Pulmonary artery endothelial cell (primary cell): ENCODE measurements around the gene FSTL4. TPM values are rescaled to one million over a fixed set of nuclear protein-coding genes. Genes with fewer than 3 reads are reported as not detected.

Experiments
- DNase-seq: peaks from one replicate; pipeline ENCODE4 v3.0.0-alpha.2; 2011; ENCODE audit warnings: low read depth, low spot score
- total RNA-seq: library from RNA; depleted of rRNA; stranded (reverse); fragments of >200 nt; gene quantifications from 2 replicates; pipeline ENCODE4 v1.2.3, GENCODE V29; 2014

The FSTL4 gene
- total RNA-seq, 1 donor from 2014 or later: not detected

- no peak for DNase-seq
Measured at GRCh38 chr5:133387621-133388020, 224.7 kb downstream of the FSTL4 start.

- no peak for DNase-seq
Measured at GRCh38 chr5:133387091-133387490, 225.2 kb downstream of the FSTL4 start.

GRCh38 chr5:133386662-133387061 lies 225.7 kb downstream of the FSTL4 start:
- no peak for DNase-seq

GRCh38 chr5:133385346-133385745 lies 227.0 kb downstream of the FSTL4 start:
- DNase-seq: no peak

- DNase-seq: no peak
Measured at GRCh38 chr5:133384903-133385302, 227.4 kb downstream of the FSTL4 start.

- no peak for DNase-seq
Measured at GRCh38 chr5:133384120-133384855, 228.1 kb downstream of the FSTL4 start.

GRCh38 chr5:133383580-133383939 lies 228.8 kb downstream of the FSTL4 start:
- DNase-seq: no peak

GRCh38 chr5:133382661-133383579 lies 229.4 kb downstream of the FSTL4 start:
- DNase-seq: no peak

- DNase-seq: no peak
Measured at GRCh38 chr5:133381571-133382365, 230.6 kb downstream of the FSTL4 start.

- DNase-seq: no peak
Measured at GRCh38 chr5:133381041-133381440, 231.3 kb downstream of the FSTL4 start.

- no peak for DNase-seq
Measured at GRCh38 chr5:133377736-133378135, 234.6 kb downstream of the FSTL4 start.

- no peak for DNase-seq
Measured at GRCh38 chr5:133376986-133377385, 235.4 kb downstream of the FSTL4 start.

GRCh38 chr5:133373121-133373870 lies 239.0 kb downstream of the FSTL4 start:
- DNase-seq: no peak

GRCh38 chr5:133372293-133372937 lies 239.9 kb downstream of the FSTL4 start:
- no peak for DNase-seq

GRCh38 chr5:133371371-133372155 lies 240.8 kb downstream of the FSTL4 start:
- no peak for DNase-seq

- no peak for DNase-seq
Measured at GRCh38 chr5:133370904-133371303, 241.4 kb downstream of the FSTL4 start.

GRCh38 chr5:133370036-133370831 lies 242.1 kb downstream of the FSTL4 start:
- no peak for DNase-seq

- no peak for DNase-seq
Measured at GRCh38 chr5:133368916-133369783, 243.2 kb downstream of the FSTL4 start.
